Hepatocyte (in vitro differentiated cells): Measurements from ENCODE around the gene RFTN1.

Source experiments
- CTCF ChIP-seq: fragments of 200-600 bp; sonication (generic); IDR thresholded peaks from 2 replicates; pipeline ENCODE4 v1.5.1; 2016; ENCODE audit warnings: antibody characterized with exemption, mild to moderate bottlenecking; ENCODE audit not compliant: poor library complexity
- EZH2 ChIP-seq: fragments of 200-600 bp; sonication (generic); IDR thresholded peaks from 2 replicates; pipeline ENCODE4 v1.6.1; 2016; ENCODE audit warnings: antibody characterized with exemption, mild to moderate bottlenecking, borderline replicate concordance
- EZH2phosphoT487 ChIP-seq: fragments of 200-600 bp; sonication (generic); IDR thresholded peaks from one replicate; pipeline ENCODE4 v1.6.1; 2018; ENCODE audit warnings: antibody characterized with exemption, mild to moderate bottlenecking, low read depth, moderate library complexity; ENCODE audit not compliant: unreplicated experiment, severe bottlenecking

- no peak for TF ChIP-seq EZH2phosphoT487
- TF ChIP-seq CTCF = no peak
- no peak for TF ChIP-seq EZH2
Measured at GRCh38 chr3:16447135-16447534, 66.4 kb downstream of the RFTN1 start.
